IPS-15b (cell line): Measurements from ENCODE around the gene FAM107A.

Experiments
- H3K27me3 ChIP-seq: one replicate; pipeline ENCODE4 v1.6.1; 2013; ENCODE audit warnings: low read length; ENCODE audit not compliant: control insufficient read depth, insufficient read depth
- H3K36me3 ChIP-seq: one replicate; pipeline ENCODE4 v1.6.1; 2013; ENCODE audit warnings: low read length; ENCODE audit not compliant: control insufficient read depth, insufficient read depth
- H3K4me1 ChIP-seq: one replicate; pipeline ENCODE4 v1.6.1; 2013; ENCODE audit warnings: mild to moderate bottlenecking, low read length; ENCODE audit not compliant: control insufficient read depth, insufficient read depth
- H3K4me3 ChIP-seq: one replicate; pipeline ENCODE4 v1.5.1; 2013; ENCODE audit warnings: low read depth, low read length
- H3K9ac ChIP-seq: one replicate; pipeline ENCODE4 v1.6.1; 2013; ENCODE audit warnings: low read depth, mild to moderate bottlenecking, low read length
- H3K9me3 ChIP-seq: one replicate; pipeline ENCODE4 v1.6.1; 2013; ENCODE audit warnings: mild to moderate bottlenecking, low read length; ENCODE audit not compliant: control insufficient read depth, insufficient read depth

The FAM107A gene

GRCh38 chr3:58564456-58565160 lies 12.6 kb downstream of the FAM107A start:
- Histone ChIP-seq H3K4me1 (peaks cover 12% of the 10 kb centered on the region), H3K4me3 (no peak overlapping the region), H3K9ac (no peak overlapping the region), H3K9me3 (no peaks in the 10 kb centered on the region), H3K27me3 (no peaks in the 10 kb centered on the region), H3K36me3 (no peaks in the 10 kb centered on the region)

GRCh38 chr3:58564054-58564453 lies 13.1 kb downstream of the FAM107A start:
- no peaks in the 10 kb centered on the region for H3K27me3 ChIP-seq
- no peak overlapping the region for H3K9ac ChIP-seq
- no peaks in the 10 kb centered on the region for H3K36me3 ChIP-seq
- H3K4me1 ChIP-seq, result peaks cover 12% of the 10 kb centered on the region
- H3K9me3 ChIP-seq, result no peaks in the 10 kb centered on the region
- H3K4me3 ChIP-seq, result no peak overlapping the region

GRCh38 chr3:58563386-58564035 lies 13.7 kb downstream of the FAM107A start:
- Histone ChIP-seq H3K4me1 (peaks cover 12% of the 10 kb centered on the region), H3K4me3 (no peak overlapping the region), H3K36me3 (no peaks in the 10 kb centered on the region), H3K9ac (no peak overlapping the region), H3K9me3 (no peaks in the 10 kb centered on the region), H3K27me3 (no peaks in the 10 kb centered on the region)

- no peaks in the 10 kb centered on the region for H3K9me3 ChIP-seq
- H3K4me1 ChIP-seq, result peaks cover 14% of the 10 kb centered on the region
- no peaks in the 10 kb centered on the region for H3K27me3 ChIP-seq
- no peak overlapping the region for H3K9ac ChIP-seq
- no peaks in the 10 kb centered on the region for H3K36me3 ChIP-seq
- no peak overlapping the region for H3K4me3 ChIP-seq
Measured at GRCh38 chr3:58562498-58562897, 14.7 kb downstream of the FAM107A start.

GRCh38 chr3:58560771-58561311 lies 16.4 kb downstream of the FAM107A start:
- H3K4me3 ChIP-seq, result no peak overlapping the region
- no peak overlapping the region for H3K9ac ChIP-seq
- H3K9me3 ChIP-seq, result no peaks in the 10 kb centered on the region
- peaks cover 16% of the 10 kb centered on the region for H3K4me1 ChIP-seq
- H3K36me3 ChIP-seq, result no peaks in the 10 kb centered on the region
- no peaks in the 10 kb centered on the region for H3K27me3 ChIP-seq

GRCh38 chr3:58559586-58559985 lies 17.6 kb downstream of the FAM107A start:
- Histone ChIP-seq H3K9me3 (no peaks in the 10 kb centered on the region), H3K36me3 (no peaks in the 10 kb centered on the region), H3K4me3 (no peak overlapping the region), H3K9ac (no peak overlapping the region), H3K27me3 (no peaks in the 10 kb centered on the region), H3K4me1 (peaks cover 11% of the 10 kb centered on the region)

DNA sequence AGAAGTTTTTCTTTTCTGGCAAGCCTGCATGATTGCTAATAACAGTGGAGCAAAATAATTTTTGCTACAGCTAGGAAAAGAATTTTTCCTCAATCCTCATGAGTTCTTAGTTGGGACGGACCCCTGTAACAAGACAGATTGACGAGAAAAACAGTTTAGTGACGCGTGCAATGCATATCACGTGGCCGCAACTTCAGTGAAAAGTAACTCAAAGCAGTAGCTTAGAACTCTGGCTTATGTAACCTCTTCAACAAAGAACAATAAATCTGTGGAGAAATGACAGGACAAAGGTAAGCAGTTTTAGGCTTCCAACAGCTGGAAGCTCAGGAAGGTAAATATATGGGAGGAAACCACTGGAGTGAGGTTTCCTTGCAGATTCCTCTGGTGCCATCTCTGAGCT lies 19.7 kb downstream of the FAM107A start:
- Histone ChIP-seq H3K9me3 (peaks cover 2% of the 10 kb centered on the region), H3K4me1 (peaks cover 11% of the 10 kb centered on the region), H3K4me3 (no peak overlapping the region), H3K36me3 (no peaks in the 10 kb centered on the region), H3K9ac (no peak overlapping the region), H3K27me3 (no peaks in the 10 kb centered on the region)

GRCh38 chr3:58556761-58557221 lies 20.4 kb downstream of the FAM107A start:
- H3K9ac ChIP-seq, result no peak overlapping the region
- H3K36me3 ChIP-seq, result no peaks in the 10 kb centered on the region
- peaks cover 10% of the 10 kb centered on the region for H3K4me1 ChIP-seq
- H3K9me3 ChIP-seq, result peaks cover 3% of the 10 kb centered on the region
- no peak overlapping the region for H3K4me3 ChIP-seq
- H3K27me3 ChIP-seq, result no peaks in the 10 kb centered on the region

DNA sequence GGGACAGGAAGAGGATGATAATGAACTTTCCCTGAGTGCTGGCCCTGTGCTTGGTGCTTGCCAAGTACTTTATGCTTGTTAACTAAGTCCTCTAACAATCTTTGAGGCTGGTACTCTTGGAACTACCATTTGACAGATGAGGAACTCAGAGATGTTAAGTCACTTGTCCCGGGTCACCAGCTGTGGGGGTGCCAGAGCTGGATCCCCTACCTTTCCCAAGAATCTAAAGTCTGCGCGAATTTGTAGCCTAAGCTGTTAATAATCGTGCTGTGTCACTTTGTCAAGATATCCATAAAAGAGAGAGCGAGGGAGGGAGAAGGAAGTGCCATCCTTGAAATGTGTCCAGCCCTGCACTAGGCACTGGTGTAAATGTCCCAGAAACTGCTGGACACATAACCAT lies 21.2 kb downstream of the FAM107A start:
- Histone ChIP-seq H3K36me3 (no peaks in the 10 kb centered on the region), H3K9me3 (peaks cover 3% of the 10 kb centered on the region), H3K4me3 (no peak overlapping the region), H3K4me1 (peaks cover 8% of the 10 kb centered on the region), H3K9ac (no peak overlapping the region), H3K27me3 (no peaks in the 10 kb centered on the region)

- H3K27me3 ChIP-seq, result no peaks in the 10 kb centered on the region
- no peaks in the 10 kb centered on the region for H3K36me3 ChIP-seq
- H3K9me3 ChIP-seq, result peaks cover 3% of the 10 kb centered on the region
- peaks cover 6% of the 10 kb centered on the region for H3K4me1 ChIP-seq
- no peak overlapping the region for H3K4me3 ChIP-seq
- no peak overlapping the region for H3K9ac ChIP-seq
Measured at GRCh38 chr3:58555203-58555602, 22.0 kb downstream of the FAM107A start.

DNA sequence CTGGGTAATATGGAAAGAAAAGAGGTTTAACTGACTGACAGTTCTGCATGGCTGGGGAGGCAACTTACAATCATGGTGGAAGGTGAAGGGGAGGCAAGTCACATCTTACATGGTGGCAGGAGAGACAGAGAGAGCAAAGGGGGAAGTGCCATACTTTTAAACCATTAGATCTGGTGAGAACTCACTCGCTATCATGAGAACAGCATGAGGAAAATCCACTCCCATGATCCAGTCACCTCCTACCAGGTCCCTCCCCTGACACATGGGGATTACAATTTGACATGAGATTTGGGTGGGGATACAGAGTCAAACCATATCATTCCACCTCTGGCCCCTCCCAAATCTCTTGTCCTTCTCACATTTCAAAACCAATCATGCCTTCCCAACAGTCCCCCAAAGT lies 24.2 kb downstream of the FAM107A start:
- H3K9me3 ChIP-seq, result peaks cover 3% of the 10 kb centered on the region
- H3K27me3 ChIP-seq, result no peaks in the 10 kb centered on the region
- H3K4me3 ChIP-seq, result no peak overlapping the region
- no peaks in the 10 kb centered on the region for H3K36me3 ChIP-seq
- no peak overlapping the region for H3K9ac ChIP-seq
- H3K4me1 ChIP-seq, result peaks cover 6% of the 10 kb centered on the region

DNA sequence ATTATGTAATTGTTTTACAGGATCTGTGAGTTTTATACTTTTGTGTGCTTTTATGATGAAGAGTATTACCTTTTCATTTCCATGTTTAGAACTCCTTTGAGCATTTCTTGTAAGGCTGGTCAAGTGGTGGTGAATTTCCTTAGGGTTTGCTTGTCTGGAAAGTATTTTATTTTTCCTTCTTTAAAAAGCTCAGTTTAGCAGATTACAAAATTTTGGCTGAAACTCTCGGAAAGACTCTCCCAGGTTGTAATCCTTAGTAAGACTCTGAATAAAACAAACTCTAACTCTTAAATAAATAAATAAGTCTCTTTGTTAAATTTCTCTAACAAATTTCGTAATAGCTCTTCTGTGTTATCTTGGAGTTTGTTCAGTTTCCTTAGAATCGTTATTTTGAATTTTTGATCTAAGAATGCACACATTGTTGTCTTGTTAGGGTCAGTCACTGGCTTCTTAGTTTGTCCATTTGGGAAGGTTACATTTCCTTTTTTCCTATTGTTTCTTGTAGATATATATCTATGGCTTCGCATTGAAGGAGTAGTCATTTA lies 25.5 kb downstream of the FAM107A start:
- Histone ChIP-seq H3K9ac (no peak overlapping the region), H3K9me3 (peaks cover 3% of the 10 kb centered on the region), H3K4me1 (peaks cover under 1% of the 10 kb centered on the region), H3K36me3 (no peaks in the 10 kb centered on the region), H3K4me3 (no peak overlapping the region), H3K27me3 (no peaks in the 10 kb centered on the region)
